Vagina (tissue), 2 donors: ENCODE results near the gene GRAP. TPM values are rescaled to one million over a fixed set of nuclear protein-coding genes. Genes with fewer than 3 reads are reported as not detected.

Experiments used
- DNase-seq, 2 donors: peaks; one replicate each; pipeline ENCODE4 v3.0.0-alpha.2; 2017; ENCODE audit errors: extremely low spot score in 2 of 2
- H3K27ac ChIP-seq: fragments of 200-600 bp; sonication (generic); one replicate; pipeline ENCODE4 v1.5.1; 2019
- H3K27me3 ChIP-seq: fragments of 200-600 bp; sonication (generic); one replicate; pipeline ENCODE4 v1.5.1; 2019
- H3K36me3 ChIP-seq, 2 donors: fragments of 200-600 bp; sonication (generic); one replicate each; pipeline ENCODE4 v1.5.1; 2017 to 2019
- H3K4me1 ChIP-seq: fragments of 200-600 bp; sonication (generic); one replicate; pipeline ENCODE4 v1.5.1; 2019
- H3K4me3 ChIP-seq, 2 donors: fragments of 200-600 bp; sonication (generic); 1 replicate in 1 of 2; 2 replicates in 1 of 2; pipeline ENCODE4 v1.5.1; 2016 to 2019
- H3K9me3 ChIP-seq: fragments of 200-600 bp; sonication (generic); one replicate; pipeline ENCODE4 v1.5.1; 2019
- POLR2A ChIP-seq, 2 donors: fragments of 450-650 bp; IDR thresholded peaks; one replicate each; pipeline ENCODE4 v1.6.1; 2017; ENCODE audit warnings: antibody characterized with exemption in 2 of 2, mild to moderate bottlenecking in 2 of 2, moderate library complexity in 2 of 2
- POLR2AphosphoS5 ChIP-seq, 2 donors: sonication (generic); formaldehyde crosslinking; IDR thresholded peaks; one replicate each; pipeline ENCODE4 v1.9.0; 2017; ENCODE audit warnings: antibody characterized with exemption in 2 of 2, mild to moderate bottlenecking in 2 of 2, low read depth in 1 of 2; ENCODE audit not compliant: insufficient read depth in 1 of 2
- intact Hi-C: fragments of 100-400 bp; cut with DNase I; formaldehyde crosslinking; loops from one replicate; pipeline ENCODE4 v1.15.1; 2023
- total RNA-seq: library from RNA; depleted of rRNA; stranded (reverse); fragments of >200 nt; gene quantifications from one replicate; pipeline ENCODE4 v1.2.3, GENCODE V29; 2016
- TF ChIP-seq, protein P1 (sequence below), 3 experiments: fragments of 450-650 bp in 2 of 3; fragments of 200-600 bp in 1 of 3; sonication (generic) in 1 of 3; IDR thresholded peaks; one replicate each; pipeline ENCODE4 v1.5.1; 2017 to 2019; ENCODE audit warnings: antibody characterized with exemption in 3 of 3, mild to moderate bottlenecking in 2 of 3, moderate library complexity in 2 of 3

GRAP gene
- total RNA-seq, 1 donor from 2014 or later, result 5.2 TPM

DNA sequence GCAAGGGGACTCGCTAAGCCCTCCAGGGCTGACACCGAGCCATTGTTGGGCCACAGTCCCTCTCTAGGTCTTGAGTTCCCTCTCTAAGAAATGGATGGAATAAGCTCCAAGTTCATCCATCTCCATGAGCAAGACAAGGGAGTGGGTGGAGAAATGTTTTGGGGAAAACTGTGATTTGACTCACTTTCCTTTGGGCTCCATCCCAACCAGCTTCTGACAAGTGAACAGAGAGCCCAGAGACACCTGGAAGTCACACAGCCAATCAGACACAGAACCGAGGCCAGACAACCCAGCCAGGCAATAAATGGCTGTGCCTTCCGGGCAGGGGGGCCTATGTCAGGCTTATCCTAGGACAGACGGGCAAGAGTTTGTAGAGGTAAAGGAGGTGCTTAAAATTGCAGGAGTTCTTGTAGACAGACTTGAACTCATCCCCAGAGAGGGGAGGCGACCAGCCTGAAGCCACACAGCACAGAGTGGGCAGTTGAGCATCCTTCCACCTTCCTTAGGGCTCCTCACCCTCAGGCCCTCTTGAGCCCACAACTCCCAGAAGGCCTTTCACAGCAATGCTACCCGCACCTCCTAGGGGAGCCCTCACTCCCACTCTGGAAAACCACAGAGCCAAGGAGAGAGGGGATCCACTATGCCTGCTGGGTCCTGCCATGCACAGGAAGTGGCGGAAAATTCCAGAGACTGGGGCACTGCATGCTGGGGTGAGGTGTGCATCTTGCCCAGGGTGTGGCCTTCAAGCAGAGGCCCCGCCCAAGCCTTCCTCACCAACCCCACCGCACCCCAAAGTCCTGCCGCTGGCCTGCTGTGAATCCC, 32.7 kb downstream of the GRAP start:
- Histone ChIP-seq H3K36me3 (no peaks in the 10 kb centered on the region), H3K27ac (peak overlapping the region; percentile 24), H3K27me3 (no peaks in the 10 kb centered on the region), H3K4me1 (peaks cover 14% of the 10 kb centered on the region), H3K4me3 (no peak overlapping the region), H3K9me3 (no peaks in the 10 kb centered on the region)
- intact Hi-C loops, result no loop called here
- no peak for TF ChIP-seq POLR2A (IDR thresholded peaks at IDR 0.05)
- TF ChIP-seq POLR2AphosphoS5 (IDR thresholded peaks at IDR 0.05; ENCODE audit: insufficient read depth in 1 of 2, low read depth in 1 of 2), result peak in 1 of 2 donors; percentile 14
- no peak for DNase-seq

DNA sequence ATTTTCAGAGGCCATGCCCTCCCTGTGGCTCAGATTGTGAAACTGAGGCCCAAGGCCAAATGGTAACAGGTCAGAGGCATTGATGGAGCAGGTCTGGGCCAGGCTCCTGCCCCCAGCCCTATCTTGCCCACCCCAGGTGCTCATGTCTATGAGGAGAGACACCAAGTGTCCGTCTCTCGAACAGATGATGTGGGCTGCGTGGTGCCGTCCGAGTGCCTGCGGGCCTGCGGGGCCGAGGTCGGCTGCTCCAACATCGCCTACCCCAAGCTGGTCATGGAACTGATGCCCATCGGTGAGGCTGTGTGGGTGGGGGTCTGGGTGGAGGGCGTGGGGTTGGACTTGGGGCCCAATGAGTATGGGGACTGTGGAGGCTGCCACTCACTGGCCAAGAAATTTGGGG, 33.5 kb downstream of the GRAP start:
- intact Hi-C loops, result no loop called here
- TF ChIP-seq POLR2A (IDR thresholded peaks at IDR 0.05) (no peak), POLR2AphosphoS5 (IDR thresholded peaks at IDR 0.05; ENCODE audit: insufficient read depth in 1 of 2, low read depth in 1 of 2) (no peak)
- TF ChIP-seq, protein P1, sequence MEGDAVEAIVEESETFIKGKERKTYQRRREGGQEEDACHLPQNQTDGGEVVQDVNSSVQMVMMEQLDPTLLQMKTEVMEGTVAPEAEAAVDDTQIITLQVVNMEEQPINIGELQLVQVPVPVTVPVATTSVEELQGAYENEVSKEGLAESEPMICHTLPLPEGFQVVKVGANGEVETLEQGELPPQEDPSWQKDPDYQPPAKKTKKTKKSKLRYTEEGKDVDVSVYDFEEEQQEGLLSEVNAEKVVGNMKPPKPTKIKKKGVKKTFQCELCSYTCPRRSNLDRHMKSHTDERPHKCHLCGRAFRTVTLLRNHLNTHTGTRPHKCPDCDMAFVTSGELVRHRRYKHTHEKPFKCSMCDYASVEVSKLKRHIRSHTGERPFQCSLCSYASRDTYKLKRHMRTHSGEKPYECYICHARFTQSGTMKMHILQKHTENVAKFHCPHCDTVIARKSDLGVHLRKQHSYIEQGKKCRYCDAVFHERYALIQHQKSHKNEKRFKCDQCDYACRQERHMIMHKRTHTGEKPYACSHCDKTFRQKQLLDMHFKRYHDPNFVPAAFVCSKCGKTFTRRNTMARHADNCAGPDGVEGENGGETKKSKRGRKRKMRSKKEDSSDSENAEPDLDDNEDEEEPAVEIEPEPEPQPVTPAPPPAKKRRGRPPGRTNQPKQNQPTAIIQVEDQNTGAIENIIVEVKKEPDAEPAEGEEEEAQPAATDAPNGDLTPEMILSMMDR (IDR thresholded peaks at IDR 0.05), result no peak
- H3K9me3 ChIP-seq, result no peaks in the 10 kb centered on the region
- H3K27me3 ChIP-seq, result no peaks in the 10 kb centered on the region
- DNase-seq, result no peak
- H3K36me3 ChIP-seq, result no peaks in the 10 kb centered on the region
- no peak overlapping the region for H3K4me3 ChIP-seq
- H3K4me1 ChIP-seq, result peaks cover 14% of the 10 kb centered on the region
- no peak overlapping the region for H3K27ac ChIP-seq

DNA sequence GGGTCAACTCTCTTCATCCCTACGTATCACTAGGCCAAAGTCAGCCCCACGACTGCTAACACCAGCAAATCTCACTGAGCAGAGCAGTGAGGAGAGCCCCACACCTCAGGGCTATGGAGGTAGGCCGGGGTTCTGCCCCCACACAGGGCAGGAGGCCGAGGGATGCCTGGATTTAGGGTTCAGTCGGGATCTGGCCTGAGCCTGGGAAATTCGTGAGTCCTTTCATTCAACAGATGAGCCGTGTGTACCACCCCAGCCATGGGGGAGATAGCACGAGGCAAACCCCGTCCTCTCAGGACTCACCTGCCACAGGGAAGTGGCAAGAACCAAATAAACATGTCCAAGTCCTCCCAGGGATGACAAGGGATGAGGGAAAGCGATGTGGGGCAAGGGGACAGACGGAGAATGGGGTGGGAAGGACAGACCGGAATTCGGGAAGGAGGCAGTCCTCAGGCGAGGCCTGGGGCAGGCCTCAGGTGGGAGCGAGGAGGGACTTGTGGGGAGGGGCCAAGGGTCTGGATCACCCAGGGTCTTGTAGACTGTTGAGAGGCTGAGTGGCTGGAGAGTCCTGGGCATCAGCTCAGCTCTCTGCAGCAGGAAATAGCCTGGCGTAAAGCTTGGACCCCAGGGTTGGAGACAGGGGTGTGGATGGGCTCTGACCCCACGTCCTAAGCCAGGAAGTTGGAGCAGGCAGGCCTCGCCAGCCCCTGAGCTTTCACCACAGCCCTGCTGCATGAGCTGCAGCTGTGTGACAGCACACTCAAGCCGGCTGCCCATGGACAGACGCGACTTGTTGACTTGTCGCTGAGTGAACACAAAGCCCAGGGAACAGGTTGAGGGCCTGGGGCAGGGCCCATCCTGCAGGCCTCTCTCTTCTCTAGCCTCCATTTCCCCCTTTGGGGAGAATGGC, 34.3 kb downstream of the GRAP start:
- H3K27me3 ChIP-seq, result no peaks in the 10 kb centered on the region
- intact Hi-C loops, result no loop called here
- H3K27ac ChIP-seq, result no peak overlapping the region
- H3K36me3 ChIP-seq, result no peaks in the 10 kb centered on the region
- peaks cover 14% of the 10 kb centered on the region for H3K4me1 ChIP-seq
- H3K4me3 ChIP-seq, result no peak overlapping the region
- no peaks in the 10 kb centered on the region for H3K9me3 ChIP-seq
- TF ChIP-seq POLR2AphosphoS5 (IDR thresholded peaks at IDR 0.05; ENCODE audit: insufficient read depth in 1 of 2, low read depth in 1 of 2) (no peak), POLR2A (IDR thresholded peaks at IDR 0.05) (no peak)
- TF ChIP-seq, protein P1 (IDR thresholded peaks at IDR 0.05), result no peak
- DNase-seq, result no peak

DNA sequence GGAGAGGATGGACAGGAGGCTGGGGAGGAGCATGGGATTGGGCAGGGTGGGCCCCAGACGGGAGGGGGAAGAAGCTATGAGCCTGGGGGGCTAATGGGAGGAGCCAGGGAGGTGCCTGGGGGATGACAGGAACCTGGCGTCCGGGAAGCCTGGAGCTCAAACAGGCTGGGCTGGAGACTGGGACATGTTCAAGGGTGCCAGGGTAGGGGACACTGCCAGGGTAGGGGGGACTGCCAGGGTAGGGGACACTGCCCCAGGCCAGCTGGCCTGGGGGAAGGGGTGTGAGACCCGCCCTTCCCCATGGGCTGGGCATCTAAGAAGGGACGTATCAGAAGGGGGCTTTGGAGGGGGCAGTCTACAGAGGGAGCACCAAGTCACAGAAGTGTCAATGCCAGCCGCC, 35.2 kb downstream of the GRAP start:
- no peak for DNase-seq
- Histone ChIP-seq H3K36me3 (no peaks in the 10 kb centered on the region), H3K4me3 (no peak overlapping the region), H3K27me3 (no peaks in the 10 kb centered on the region), H3K9me3 (no peaks in the 10 kb centered on the region), H3K27ac (peak overlapping the region; percentile 53), H3K4me1 (peaks cover 14% of the 10 kb centered on the region)
- TF ChIP-seq, protein P1 (IDR thresholded peaks at IDR 0.05), result no peak
- no peak for TF ChIP-seq POLR2AphosphoS5 (IDR thresholded peaks at IDR 0.05; ENCODE audit: insufficient read depth in 1 of 2, low read depth in 1 of 2)
- TF ChIP-seq POLR2A (IDR thresholded peaks at IDR 0.05), result no peak
- intact Hi-C loops, result no loop called here

DNA sequence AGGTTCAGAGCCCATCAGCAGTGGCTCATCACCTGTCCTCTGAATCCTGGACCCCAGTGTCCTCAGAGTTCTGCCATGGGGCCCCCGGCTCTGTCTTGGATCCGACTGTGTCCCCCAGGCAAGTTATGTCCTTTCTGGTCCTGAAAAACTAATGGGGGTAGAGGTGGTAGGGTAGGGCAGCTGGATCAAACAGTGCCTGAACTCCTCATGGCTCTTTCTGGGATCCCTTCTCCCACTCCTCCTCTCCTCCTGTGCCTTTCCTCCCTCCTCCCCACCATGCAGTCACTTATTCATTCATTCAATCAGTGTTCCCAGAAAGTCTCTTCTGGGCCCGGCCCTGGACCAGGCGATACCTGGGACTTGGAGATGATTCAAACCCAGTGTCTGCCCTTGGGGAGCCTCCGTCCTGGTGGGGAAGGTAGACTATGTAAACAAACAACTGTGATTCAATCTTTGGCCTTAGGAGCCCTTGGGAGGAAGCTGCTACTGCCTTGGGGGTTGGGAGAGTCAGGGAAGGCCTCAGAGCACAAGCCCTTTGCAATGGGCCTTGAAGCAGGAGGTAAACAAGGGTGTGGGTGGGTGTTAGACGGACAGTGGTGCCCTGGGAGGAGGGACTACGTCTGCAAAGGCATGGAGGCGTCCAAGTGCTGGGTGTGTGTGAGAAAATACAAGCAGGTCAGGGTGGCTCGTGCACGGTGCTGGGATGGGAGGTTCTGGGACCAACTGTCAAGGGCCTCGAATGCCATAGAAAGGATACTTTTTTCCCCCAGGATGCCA, 35.8 kb downstream of the GRAP start:
- no peak for DNase-seq
- H3K36me3 ChIP-seq, result no peaks in the 10 kb centered on the region
- H3K4me1 ChIP-seq, result peaks cover 14% of the 10 kb centered on the region
- H3K4me3 ChIP-seq, result no peak overlapping the region
- H3K27ac ChIP-seq, result peak overlapping the region; percentile 53
- TF ChIP-seq POLR2A (IDR thresholded peaks at IDR 0.05) (no peak), POLR2AphosphoS5 (IDR thresholded peaks at IDR 0.05; ENCODE audit: insufficient read depth in 1 of 2, low read depth in 1 of 2) (peak in 1 of 2 donors; percentile 22)
- TF ChIP-seq, protein P1 (IDR thresholded peaks at IDR 0.05), result no peak
- intact Hi-C loops, result no loop called here
- H3K9me3 ChIP-seq, result no peaks in the 10 kb centered on the region
- H3K27me3 ChIP-seq, result no peaks in the 10 kb centered on the region
